H1 (cell line): ENCODE data around the gene TPST2. TPM values are rescaled to one million over a fixed set of nuclear protein-coding genes. Genes with fewer than 3 reads are reported as not detected.

Experiments used
- CTCF ChIA-PET: fragments of 300-600 bp; sonication (Branson Sonifier 250); formaldehyde crosslinking; loops from one replicate; lab custom pipeline; 2021; ENCODE audit not compliant: partially characterized antibody; lab: Charles Lee
- POLR2A ChIA-PET: fragments of 300-600 bp; sonication (Branson Sonifier 250); formaldehyde crosslinking; loops from one replicate; lab custom pipeline; 2021; ENCODE audit warnings: inconsistent platforms; ENCODE audit not compliant: partially characterized antibody; lab: Charles Lee
- DNase-seq, 2 experiments: peaks; one replicate each; pipeline versions ENCODE4 v3.0.0 to v3.0.0-alpha.2; 2010 to 2022; ENCODE audit warnings: low spot score in 2 of 2, low read depth in 1 of 2, mixed read lengths in 1 of 2
- FAIRE-seq: peaks from 2 replicates; lab custom pipeline; 2011; peaks lifted over from hg19 to GRCh38; lab: Jason Lieb, UNC
- H2AFZ ChIP-seq: 2 replicates; pipeline ENCODE4 v1.8.1; 2012; ENCODE audit warnings: low read length, inconsistent platforms
- H2AK5ac ChIP-seq: 2 replicates; pipeline ENCODE4 v1.6.1; 2013; ENCODE audit warnings: low read depth, low read length
- H2BK120ac ChIP-seq: replicated peaks from 2 replicates; pipeline ENCODE3; 2013; ENCODE audit warnings: low read depth, low read length, inconsistent platforms
- H2BK12ac ChIP-seq: 2 replicates; pipeline ENCODE4 v1.6.1; 2013; ENCODE audit warnings: low read depth, low read length
- H2BK15ac ChIP-seq: 2 replicates; pipeline ENCODE4 v1.6.1; 2013; ENCODE audit warnings: low read length
- H2BK20ac ChIP-seq: 2 replicates; pipeline ENCODE4 v1.6.1; 2013; ENCODE audit warnings: low read length
- H2BK5ac ChIP-seq: 2 replicates; pipeline ENCODE4 v1.6.1; 2013; ENCODE audit warnings: low read depth, low read length
- H3K14ac ChIP-seq: 2 replicates; pipeline ENCODE4 v1.6.1; 2013; ENCODE audit warnings: inconsistent platforms; ENCODE audit not compliant: insufficient read length
- H3K18ac ChIP-seq: 2 replicates; pipeline ENCODE4 v1.6.1; 2013; ENCODE audit warnings: low read length; ENCODE audit errors: extremely low read depth
- H3K23ac ChIP-seq: 2 replicates; pipeline ENCODE4 v1.6.1; 2013; ENCODE audit warnings: inconsistent platforms; ENCODE audit not compliant: insufficient read length
- H3K23me2 ChIP-seq: 2 replicates; pipeline ENCODE4 v1.6.1; 2013; ENCODE audit warnings: low read depth, low read length
- H3K27ac ChIP-seq: 2 replicates; pipeline ENCODE4 v1.6.1; 2011; ENCODE audit warnings: low read depth, low read length, inconsistent platforms
- H3K27me3 ChIP-seq, 4 experiments: replicated peaks in 1 of 4; 1 replicate in 1 of 4; 2 replicates in 3 of 4; pipeline versions ENCODE4 v1.6.1 to v1.8.1; 2011 to 2013; ENCODE audit warnings: low read length in 3 of 4, mild to moderate bottlenecking in 3 of 4, inconsistent platforms in 2 of 4, mixed read lengths in 2 of 4, moderate library complexity in 1 of 4; ENCODE audit not compliant: control insufficient read depth in 3 of 4, insufficient read depth in 3 of 4; ENCODE audit errors: extremely low read depth in 1 of 4
- H3K36me3 ChIP-seq, 4 experiments: 2 replicates each; pipeline versions ENCODE4 v1.6.1 to v1.8.1; 2011 to 2013; ENCODE audit warnings: mild to moderate bottlenecking in 4 of 4, low read length in 3 of 4, moderate library complexity in 2 of 4, control low read depth in 1 of 4, inconsistent platforms in 1 of 4; ENCODE audit not compliant: insufficient read depth in 4 of 4, control insufficient read depth in 2 of 4
- H3K4ac ChIP-seq: replicated peaks from 2 replicates; pipeline ENCODE3; 2013; ENCODE audit warnings: low read length, low read depth, mixed read lengths, inconsistent platforms; ENCODE audit not compliant: insufficient read length
- H3K4me1 ChIP-seq, 4 experiments: replicated peaks in 1 of 4; 1 replicate in 1 of 4; 2 replicates in 3 of 4; pipeline versions ENCODE4 v1.6.1 to v1.8.1; 2011 to 2013; ENCODE audit warnings: low read length in 3 of 4, inconsistent platforms in 2 of 4, mixed read lengths in 1 of 4; ENCODE audit not compliant: insufficient read depth in 4 of 4, control insufficient read depth in 3 of 4
- H3K4me2 ChIP-seq, 2 experiments: 2 replicates each; pipeline versions ENCODE4 v1.6.1 to v1.8.1; 2011 to 2013; ENCODE audit warnings: low read depth in 2 of 2, low read length in 2 of 2, control low read depth in 1 of 2, inconsistent platforms in 1 of 2, mild to moderate bottlenecking in 1 of 2; ENCODE audit not compliant: insufficient read depth in 1 of 2
- H3K4me3 ChIP-seq, 4 experiments: fragments of 200-600, 300-600 bp in 1 of 4; sonication (generic), shearing (Covaris generic), sonication (Bioruptor Twin) in 1 of 4; 2 replicates each; pipeline versions ENCODE4 v1.5.1 to v1.8.1; 2011 to 2016; ENCODE audit warnings: low read length in 4 of 4, low read depth in 3 of 4, control low read depth in 2 of 4, inconsistent platforms in 2 of 4, mild to moderate bottlenecking in 2 of 4, mixed read lengths in 1 of 4, moderate library complexity in 1 of 4; ENCODE audit not compliant: insufficient read depth in 2 of 4; ENCODE audit errors: extremely low read depth in 1 of 4
- H3K56ac ChIP-seq: replicated peaks from 2 replicates; pipeline ENCODE3; 2013; ENCODE audit warnings: low read depth, mild to moderate bottlenecking, mixed read lengths, low read length, inconsistent platforms; ENCODE audit not compliant: insufficient read length
- H3K79me1 ChIP-seq: 2 replicates; pipeline ENCODE4 v1.6.1; 2013; ENCODE audit warnings: low read depth, low read length, control low read depth
- H3K79me2 ChIP-seq, 2 experiments: 2 replicates each; pipeline versions ENCODE4 v1.6.1 to v1.8.1; 2012 to 2013; ENCODE audit warnings: low read length in 2 of 2, mild to moderate bottlenecking in 2 of 2, inconsistent platforms in 1 of 2; ENCODE audit not compliant: insufficient read depth in 2 of 2, control insufficient read depth in 1 of 2
- H3K9ac ChIP-seq, 4 experiments: replicated peaks in 1 of 4; 1 replicate in 1 of 4; 2 replicates in 3 of 4; pipeline versions ENCODE4 v1.6.1 to v1.8.1; 2011 to 2013; ENCODE audit warnings: low read depth in 3 of 4, low read length in 3 of 4, control low read depth in 2 of 4, mild to moderate bottlenecking in 2 of 4, moderate library complexity in 2 of 4, inconsistent platforms in 1 of 4; ENCODE audit errors: extremely low read depth in 1 of 4
- H3K9me3 ChIP-seq, 2 experiments: 2 replicates each; pipeline versions ENCODE4 v1.6.1 to v1.8.1; 2012 to 2013; ENCODE audit warnings: mild to moderate bottlenecking in 2 of 2, moderate library complexity in 2 of 2, control low read depth in 1 of 2, inconsistent platforms in 1 of 2, low read depth in 1 of 2, low read length in 1 of 2, mixed read lengths in 1 of 2; ENCODE audit not compliant: insufficient read depth in 2 of 2
- H4K20me1 ChIP-seq, 2 experiments: replicated peaks in 1 of 2; 2 replicates each; pipeline versions ENCODE3 to v1.8.1; 2011 to 2013; ENCODE audit warnings: inconsistent platforms in 2 of 2, low read length in 2 of 2, mild to moderate bottlenecking in 1 of 2; ENCODE audit not compliant: insufficient read depth in 2 of 2, control insufficient read depth in 1 of 2
- H4K5ac ChIP-seq: 2 replicates; pipeline ENCODE4 v1.6.1; 2013; ENCODE audit warnings: low read length, low read depth, mixed read lengths, inconsistent platforms; ENCODE audit not compliant: insufficient read length
- H4K8ac ChIP-seq: 2 replicates; pipeline ENCODE4 v1.8.0; 2013; ENCODE audit warnings: mild to moderate bottlenecking, moderate library complexity, low read length, inconsistent platforms; ENCODE audit not compliant: insufficient read depth; ENCODE audit errors: extremely low read depth
- H4K91ac ChIP-seq: replicated peaks from 2 replicates; pipeline ENCODE3; 2013; ENCODE audit warnings: low read length, mixed read lengths, inconsistent platforms; ENCODE audit not compliant: insufficient read length
- CBX8 ChIP-seq: fragments of 300-800, 300-1000 bp; sonication (generic); IDR thresholded peaks from 2 replicates; pipeline ENCODE4 v1.7.1; 2016; ENCODE audit warnings: low read depth, low read length, borderline replicate concordance
- CHD1 ChIP-seq: IDR thresholded peaks from 2 replicates; pipeline ENCODE4 v1.6.1; 2012; ENCODE audit warnings: low read depth, low read length, improper control_type of control experiment
- EZH2 ChIP-seq: fragments of 200-600 bp; sonication (generic); IDR thresholded peaks from 2 replicates; pipeline ENCODE4 v1.7.1; 2012; ENCODE audit warnings: low read depth, mild to moderate bottlenecking, moderate library complexity, low read length, inconsistent platforms; ENCODE audit not compliant: severe bottlenecking
- GABPA ChIP-seq: IDR thresholded peaks from 2 replicates; pipeline ENCODE4 v1.6.1; 2011; ENCODE audit warnings: mild to moderate bottlenecking, low read length, moderate library complexity, borderline replicate concordance; ENCODE audit not compliant: insufficient read depth
- HDAC2 ChIP-seq, 2 experiments: fragments of 300-600 bp in 1 of 2; sonication (generic) in 1 of 2; IDR thresholded peaks; 2 replicates each; pipeline ENCODE4 v1.6.1; 2011 to 2012; ENCODE audit warnings: low read depth in 2 of 2, low read length in 2 of 2, mild to moderate bottlenecking in 2 of 2, moderate library complexity in 2 of 2, borderline replicate concordance in 1 of 2, inconsistent platforms in 1 of 2
- HDAC6 ChIP-seq: IDR thresholded peaks from one replicate; pipeline ENCODE4 v1.7.1; 2012; ENCODE audit warnings: low read depth, mild to moderate bottlenecking, inconsistent platforms, low read length, moderate library complexity
- KDM1A ChIP-seq: fragments of 200-600, 300-600 bp; sonication (generic); IDR thresholded peaks from 2 replicates; pipeline ENCODE4 v1.7.1; 2016; ENCODE audit warnings: mild to moderate bottlenecking, low read length, borderline replicate concordance
- MAFK ChIP-seq: IDR thresholded peaks from 2 replicates; pipeline ENCODE4 v1.6.1; 2012; ENCODE audit warnings: low read depth, mild to moderate bottlenecking, improper control_type of control experiment, low read length
- PHF8 ChIP-seq: fragments of 200-600 bp; sonication (generic); conservative IDR thresholded peaks from 2 replicates; pipeline ENCODE4 v1.7.1; 2012; ENCODE audit warnings: low read depth, mild to moderate bottlenecking, inconsistent platforms, low read length, moderate library complexity
- POLR2A ChIP-seq, 2 experiments: IDR thresholded peaks; 1 replicate in 1 of 2; 2 replicates in 1 of 2; pipeline ENCODE4 v1.6.1; 2011; ENCODE audit warnings: low read depth in 2 of 2, low read length in 2 of 2, mild to moderate bottlenecking in 2 of 2; ENCODE audit errors: control extremely low read depth in 1 of 2
- RBBP5 ChIP-seq: IDR thresholded peaks from 2 replicates; pipeline ENCODE4 v1.7.1; 2012; ENCODE audit warnings: low read depth, mild to moderate bottlenecking, inconsistent platforms, low read length, moderate library complexity, borderline replicate concordance
- SIN3A ChIP-seq, 2 experiments: IDR thresholded peaks in 1 of 2; conservative IDR thresholded peaks in 1 of 2; 2 replicates each; pipeline ENCODE4 v1.6.1; 2011 to 2012; ENCODE audit warnings: low read length in 2 of 2, improper control_type of control experiment in 1 of 2, low read depth in 1 of 2, mild to moderate bottlenecking in 1 of 2
- SP2 ChIP-seq: IDR thresholded peaks from 2 replicates; pipeline ENCODE4 v1.6.1; 2012; ENCODE audit warnings: mild to moderate bottlenecking, low read length, inconsistent platforms
- WGBS, 2 experiments: shearing (Covaris generic) in 1 of 2; methylation state at CpG; one replicate each; pipeline versions ENCODE4 v1.1.6 to v1.1.7; 2013 to 2015; ENCODE audit warnings: low lambda C conversion rate in 2 of 2, mixed read lengths in 2 of 2, inconsistent platforms in 1 of 2, low coverage in 1 of 2, missing lambda C conversion rate in 1 of 2; ENCODE audit not compliant: insufficient replicate concordance in 2 of 2, insufficient coverage in 1 of 2, insufficient read length in 1 of 2; ENCODE audit errors: extremely low coverage in 1 of 2, missing lambda C conversion rate in 1 of 2; 5-methylcytosine and 5-hydroxymethylcytosine counted together
- polyA plus RNA-seq, 7 experiments: library from polyadenylated mRNA; depleted of rRNA in 3 of 7; stranded (reverse) in 5 of 7; unstranded in 2 of 7; fragments of >200 nt in 5 of 7; fragments of 200-250 nt in 2 of 7; gene quantifications; 1 replicate in 5 of 7; 2 replicates in 1 of 7; 4 replicates in 1 of 7; pipeline versions ENCODE4 v1.2.1 to v1.2.3, GENCODE V29; 2011 to 2013; ENCODE audit warnings: missing spikeins in 2 of 7, mixed read lengths in 2 of 7
- total RNA-seq: library from RNA; stranded (reverse); fragmentation: NEBNext Ultra II Directional; extraction: Animal tissue kit (Norgen Biotek cat#: 25700); gene quantifications from 2 replicates; pipeline ENCODE4 v1.2.1, GENCODE V29; 2021

The TPST2 gene
- total and polyA plus RNA-seq, 2 of the 8 experiments (the other 6 are each of a cell fraction or from before 2014, with no cell fraction given), result 58.8 to 143 TPM

GRCh38 chr22:26545385-26545784 lies 44.5 kb downstream of the TPST2 start:
- Histone ChIP-seq H3K27me3 (no peaks in the 10 kb centered on the region), H3K18ac (no peak overlapping the region), H3K56ac (no peak overlapping the region), H2BK15ac (no peak overlapping the region), H3K4me1 (peaks cover 2 to 11% (median 6%) of the 10 kb centered on the region in 4 experiments; a peak in 6 of 7 replicates), H4K20me1 (peaks cover 0 to 10% of the 10 kb centered on the region in 2 experiments), H3K36me3 (peaks cover 3 to 22% (median 9%) of the 10 kb centered on the region in 4 experiments; a peak in 7 of 8 replicates), H2BK20ac (no peak overlapping the region), H3K9me3 (no peaks in the 10 kb centered on the region), H3K23ac (no peak overlapping the region), H3K14ac (no peak overlapping the region), H3K4ac (no peak overlapping the region), H3K23me2 (peaks cover 1% of the 10 kb centered on the region; the same call in 1 of the 2 replicates), H3K9ac (no peak overlapping the region), H3K79me2 (peaks cover 0 to 67% of the 10 kb centered on the region in 2 experiments; a peak in 2 of 4 replicates), H3K27ac (no peak overlapping the region), H4K8ac (no peak overlapping the region), H2AK5ac (no peak overlapping the region), H4K5ac (no peak overlapping the region), H2BK120ac (no peak overlapping the region), H3K4me3 (no peak overlapping the region), H2BK12ac (no peak overlapping the region), H2AFZ (no peak overlapping the region), H3K4me2 (no peak overlapping the region), H3K79me1 (peaks cover 16% of the 10 kb centered on the region), H2BK5ac (no peak overlapping the region), H4K91ac (no peak overlapping the region)
- FAIRE-seq, result no peak
- DNase-seq, result no peak
- 97% methylated on average over 2 of the region's 2 CpGs; no CpG with 5 or more reads in 1 of the 2 experiments for WGBS, 2 experiments
- ChIA-PET CTCF (interaction anchor here (1.2 to 2.1 kb wide), 2 partner anchors 10 to 120 kb away, joined by 4 to 5 read pairs; no protein-coding TSS in a partner anchor), POLR2A (interaction anchor here (0.7 to 2.0 kb wide), 5 partner anchors 11 to 31 kb away, joined by 3 to 7 read pairs (median 3); no protein-coding TSS in a partner anchor)
- TF ChIP-seq HDAC6, result no peak
- no peak for TF ChIP-seq CHD1
- TF ChIP-seq SP2, result no peak
- TF ChIP-seq PHF8, result no peak
- no peak for TF ChIP-seq MAFK
- no peak for TF ChIP-seq KDM1A
- no peak for TF ChIP-seq EZH2
- no peak for TF ChIP-seq POLR2A (IDR thresholded peaks at IDR 0.05; ENCODE audit: control extremely low read depth in 1 of 2, low read depth in 2 of 2, low read length in 2 of 2)
- no peak for TF ChIP-seq RBBP5
- no peak for TF ChIP-seq CBX8
- TF ChIP-seq HDAC2 (IDR thresholded peaks at IDR 0.05; ENCODE audit: borderline replicate concordance in 1 of 2, low read depth in 2 of 2, low read length in 2 of 2), result no peak
- no peak for TF ChIP-seq GABPA
- TF ChIP-seq SIN3A (conservative IDR thresholded peaks at IDR 0.05 in 1 of 2, IDR thresholded peaks at IDR 0.05 in 1 of 2; ENCODE audit: low read depth in 1 of 2, low read length in 2 of 2), result no peak
